KMS-11 (cell line): Measurements from ENCODE around the gene GALNTL6.

ENCODE experiments used
- H2AFZ ChIP-seq: fragments of 200-600 bp; sonication (generic); 2 replicates; pipeline ENCODE4 v1.6.1; 2016; ENCODE audit warnings: antibody characterized with exemption, mixed run types, low read depth
- H3K27ac ChIP-seq: fragments of 200-600 bp; sonication (generic); 2 replicates; pipeline ENCODE4 v1.6.1; 2016; ENCODE audit warnings: mild to moderate bottlenecking, mixed run types
- H3K27me3 ChIP-seq: fragments of 200-600 bp; sonication (generic); 2 replicates; pipeline ENCODE4 v1.6.1; 2017; ENCODE audit warnings: mild to moderate bottlenecking, low read depth, mixed run types, moderate library complexity; ENCODE audit not compliant: insufficient read depth
- H3K36me3 ChIP-seq: fragments of 200-600 bp; sonication (generic); 2 replicates; pipeline ENCODE4 v1.6.1; 2017; ENCODE audit warnings: mild to moderate bottlenecking, mixed run types; ENCODE audit not compliant: insufficient read depth
- H3K4me1 ChIP-seq: fragments of 200-600 bp; sonication (generic); 2 replicates; pipeline ENCODE4 v1.6.1; 2016; ENCODE audit warnings: mild to moderate bottlenecking, low read depth, mixed run types; ENCODE audit not compliant: poor library complexity, severe bottlenecking
- H3K4me2 ChIP-seq: fragments of 200-600 bp; sonication (generic); 2 replicates; pipeline ENCODE4 v1.7.0; 2016; ENCODE audit warnings: mild to moderate bottlenecking, mixed run types
- H3K4me3 ChIP-seq: fragments of 200-600 bp; sonication (generic); IDR thresholded peaks from 2 replicates; pipeline ENCODE4 v1.6.1; 2017; ENCODE audit warnings: low read depth, low read length, mixed read lengths; ENCODE audit not compliant: insufficient read depth
- H3K79me2 ChIP-seq: fragments of 200-600 bp; sonication (generic); 2 replicates; pipeline ENCODE4 v1.6.1; 2016; ENCODE audit warnings: low read depth, mixed run types; ENCODE audit not compliant: insufficient read depth
- H3K9ac ChIP-seq: fragments of 200-600 bp; sonication (generic); 2 replicates; pipeline ENCODE4 v1.6.1; 2016; ENCODE audit warnings: mild to moderate bottlenecking, mixed run types
- H4K20me1 ChIP-seq: fragments of 200-600 bp; sonication (generic); 2 replicates; pipeline ENCODE4 v1.6.1; 2016; ENCODE audit warnings: mild to moderate bottlenecking, mixed run types; ENCODE audit not compliant: insufficient read depth
- TF ChIP-seq, protein P1 (sequence below): fragments of 200-600 bp; sonication (generic); conservative IDR thresholded peaks from 2 replicates; pipeline ENCODE4 v1.6.1; 2017; ENCODE audit warnings: low read depth, mild to moderate bottlenecking, antibody characterized with exemption, low read length, moderate library complexity, mixed read lengths

Gene GALNTL6

DNA sequence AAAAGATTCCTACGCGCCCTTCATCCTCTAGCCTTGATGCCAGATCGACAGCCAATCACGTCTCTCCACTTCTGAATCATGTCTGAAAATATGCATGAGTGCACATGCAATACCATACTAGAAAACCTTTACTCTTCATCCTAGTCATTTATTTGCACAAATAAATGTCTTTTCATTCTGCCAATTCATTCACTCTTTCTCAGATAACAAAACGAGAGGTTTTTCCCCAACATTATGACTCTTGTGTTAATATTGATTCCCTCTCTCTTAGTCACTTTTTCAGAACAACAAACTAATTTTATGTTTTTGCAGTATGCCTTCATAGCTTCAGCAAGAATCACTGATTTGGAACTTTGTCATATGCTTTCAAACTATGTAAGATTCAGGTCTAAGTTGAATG, 806.0 kb downstream of the GALNTL6 start:
- Histone ChIP-seq H3K4me3 (no peak overlapping the region), H3K27ac (no peak overlapping the region), H3K9ac (no peak overlapping the region), H3K36me3 (no peaks in the 10 kb centered on the region), H3K79me2 (no peaks in the 10 kb centered on the region), H4K20me1 (no peaks in the 10 kb centered on the region), H2AFZ (no peak overlapping the region), H3K4me2 (no peak overlapping the region), H3K27me3 (no peaks in the 10 kb centered on the region), H3K4me1 (no peaks in the 10 kb centered on the region)
- TF ChIP-seq, protein P1, sequence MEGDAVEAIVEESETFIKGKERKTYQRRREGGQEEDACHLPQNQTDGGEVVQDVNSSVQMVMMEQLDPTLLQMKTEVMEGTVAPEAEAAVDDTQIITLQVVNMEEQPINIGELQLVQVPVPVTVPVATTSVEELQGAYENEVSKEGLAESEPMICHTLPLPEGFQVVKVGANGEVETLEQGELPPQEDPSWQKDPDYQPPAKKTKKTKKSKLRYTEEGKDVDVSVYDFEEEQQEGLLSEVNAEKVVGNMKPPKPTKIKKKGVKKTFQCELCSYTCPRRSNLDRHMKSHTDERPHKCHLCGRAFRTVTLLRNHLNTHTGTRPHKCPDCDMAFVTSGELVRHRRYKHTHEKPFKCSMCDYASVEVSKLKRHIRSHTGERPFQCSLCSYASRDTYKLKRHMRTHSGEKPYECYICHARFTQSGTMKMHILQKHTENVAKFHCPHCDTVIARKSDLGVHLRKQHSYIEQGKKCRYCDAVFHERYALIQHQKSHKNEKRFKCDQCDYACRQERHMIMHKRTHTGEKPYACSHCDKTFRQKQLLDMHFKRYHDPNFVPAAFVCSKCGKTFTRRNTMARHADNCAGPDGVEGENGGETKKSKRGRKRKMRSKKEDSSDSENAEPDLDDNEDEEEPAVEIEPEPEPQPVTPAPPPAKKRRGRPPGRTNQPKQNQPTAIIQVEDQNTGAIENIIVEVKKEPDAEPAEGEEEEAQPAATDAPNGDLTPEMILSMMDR, result no peak

DNA sequence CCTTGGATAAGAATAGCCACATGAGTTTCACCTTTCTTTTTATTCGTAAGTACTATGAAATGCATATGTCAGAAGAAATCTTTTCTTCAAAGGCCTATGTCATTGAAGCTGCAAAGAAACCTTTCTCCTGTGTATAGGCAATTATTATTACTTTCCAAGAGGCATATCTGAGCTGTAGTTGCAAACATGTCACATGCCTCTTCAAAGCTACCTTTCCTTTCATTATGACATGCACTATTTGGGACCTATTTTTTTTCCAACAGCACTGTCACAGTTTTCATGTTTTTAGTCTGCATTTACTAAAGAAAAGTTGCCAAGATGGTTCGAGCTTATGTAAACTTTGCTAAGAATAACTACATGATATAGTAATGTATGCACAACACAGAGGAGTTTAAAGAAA, 806.6 kb downstream of the GALNTL6 start:
- no peaks in the 10 kb centered on the region for H4K20me1 ChIP-seq
- H3K27ac ChIP-seq, result no peak overlapping the region
- H3K4me2 ChIP-seq, result no peak overlapping the region

DNA sequence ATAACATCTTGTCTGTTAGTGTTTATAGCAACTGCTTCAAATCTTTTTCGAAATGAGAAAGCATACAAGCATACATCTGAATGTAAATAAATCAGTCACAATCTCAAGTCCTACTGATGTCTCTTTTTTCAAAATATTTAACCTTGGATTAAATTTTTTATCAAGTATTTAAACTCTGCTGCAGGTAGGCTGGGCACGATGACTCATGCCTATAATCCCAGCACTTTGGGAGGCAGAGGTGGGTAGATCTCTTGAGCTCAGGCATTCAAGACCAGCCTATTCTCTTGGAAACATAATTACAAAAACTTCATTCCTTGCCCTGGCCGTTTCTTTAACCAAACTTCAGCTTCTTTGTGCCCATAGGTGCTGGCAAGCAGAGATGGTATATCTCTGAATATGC, 815.1 kb downstream of the GALNTL6 start:
- Histone ChIP-seq H3K4me1 (no peaks in the 10 kb centered on the region), H3K4me3 (no peak overlapping the region), H3K27ac (no peak overlapping the region), H4K20me1 (no peaks in the 10 kb centered on the region), H2AFZ (no peak overlapping the region), H3K36me3 (no peaks in the 10 kb centered on the region), H3K9ac (no peak overlapping the region), H3K27me3 (no peaks in the 10 kb centered on the region), H3K79me2 (no peaks in the 10 kb centered on the region), H3K4me2 (no peak overlapping the region)
- TF ChIP-seq, protein P1, result no peak

More for the DNA sequence above, 806.6 kb downstream of the GALNTL6 start:
- no peaks in the 10 kb centered on the region for H3K79me2 ChIP-seq
- no peaks in the 10 kb centered on the region for H3K27me3 ChIP-seq
- TF ChIP-seq, protein P1, result no peak
- H2AFZ ChIP-seq, result no peak overlapping the region
- H3K4me1 ChIP-seq, result no peaks in the 10 kb centered on the region
- H3K36me3 ChIP-seq, result no peaks in the 10 kb centered on the region
- H3K9ac ChIP-seq, result no peak overlapping the region
- H3K4me3 ChIP-seq, result no peak overlapping the region

DNA sequence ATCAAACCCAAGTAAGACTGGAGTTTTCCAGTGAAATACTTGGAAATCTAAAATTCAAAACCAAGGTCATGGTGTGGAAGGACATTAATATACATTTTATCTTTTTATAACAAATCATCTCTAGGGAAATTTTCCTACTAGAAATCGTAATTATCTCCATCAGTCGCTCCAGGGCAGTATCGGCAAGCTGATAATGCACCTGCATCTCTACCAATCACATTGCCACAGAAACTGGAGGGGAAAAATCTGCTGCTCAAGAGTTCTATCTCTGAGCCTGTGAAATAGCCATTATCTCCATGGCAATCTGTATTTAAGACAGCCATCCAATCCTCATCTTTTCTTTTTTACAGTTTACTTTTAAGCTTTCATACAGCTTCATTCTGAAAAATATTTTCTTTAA, 817.1 kb downstream of the GALNTL6 start:
- H3K9ac ChIP-seq, result no peak overlapping the region
- H3K27me3 ChIP-seq, result no peaks in the 10 kb centered on the region
- TF ChIP-seq, protein P1, result no peak

More for the DNA sequence above, 817.1 kb downstream of the GALNTL6 start:
- H3K79me2 ChIP-seq, result no peaks in the 10 kb centered on the region
- no peak overlapping the region for H3K4me2 ChIP-seq
- no peak overlapping the region for H3K27ac ChIP-seq
- no peak overlapping the region for H3K4me3 ChIP-seq
- H2AFZ ChIP-seq, result no peak overlapping the region
- H3K36me3 ChIP-seq, result no peaks in the 10 kb centered on the region
- H4K20me1 ChIP-seq, result no peaks in the 10 kb centered on the region
- H3K4me1 ChIP-seq, result no peaks in the 10 kb centered on the region
